Trophoblast cell (in vitro differentiated cells and primary cell): ENCODE results near the gene SQSTM1.

Experiments used
- DNase-seq, 2 donors: peaks; one replicate each; pipeline ENCODE4 v3.0.0-alpha.2; 2016
- H2AFZ ChIP-seq: 2 replicates; pipeline ENCODE4 v1.6.1; 2013; ENCODE audit warnings: low read length, moderate library complexity, mild to moderate bottlenecking; ENCODE audit not compliant: insufficient read depth, poor library complexity
- H2AK5ac ChIP-seq: 2 replicates; pipeline ENCODE4 v1.6.1; 2013; ENCODE audit warnings: mild to moderate bottlenecking, low read length
- H2BK120ac ChIP-seq: 2 replicates; pipeline ENCODE4 v1.6.1; 2013; ENCODE audit warnings: low read length, mild to moderate bottlenecking, moderate library complexity; ENCODE audit not compliant: insufficient read depth, poor library complexity
- H2BK12ac ChIP-seq: 2 replicates; pipeline ENCODE4 v1.6.1; 2013; ENCODE audit warnings: mild to moderate bottlenecking, low read length, moderate library complexity
- H2BK5ac ChIP-seq: 2 replicates; pipeline ENCODE4 v1.6.1; 2013; ENCODE audit warnings: low read length, low read depth, moderate library complexity, mild to moderate bottlenecking; ENCODE audit not compliant: poor library complexity
- H3K14ac ChIP-seq: 2 replicates; pipeline ENCODE4 v1.6.1; 2013; ENCODE audit warnings: mild to moderate bottlenecking, low read length
- H3K18ac ChIP-seq: 2 replicates; pipeline ENCODE4 v1.6.1; 2013; ENCODE audit warnings: mild to moderate bottlenecking, low read length
- H3K23ac ChIP-seq: 2 replicates; pipeline ENCODE4 v1.6.1; 2013; ENCODE audit warnings: low read length
- H3K27ac ChIP-seq: 2 replicates; pipeline ENCODE4 v1.5.1; 2013; ENCODE audit warnings: low read depth, mild to moderate bottlenecking, inconsistent platforms, low read length, moderate library complexity
- H3K27me3 ChIP-seq: 2 replicates; pipeline ENCODE4 v1.6.1; 2013; ENCODE audit warnings: inconsistent platforms, mild to moderate bottlenecking, low read length, moderate library complexity; ENCODE audit not compliant: insufficient read depth
- H3K36me3 ChIP-seq, 2 experiments: 1 replicate in 1 of 2; 2 replicates in 1 of 2; pipeline ENCODE4 v1.6.1; 2013; ENCODE audit warnings: low read length in 2 of 2, mild to moderate bottlenecking in 2 of 2, moderate library complexity in 1 of 2; ENCODE audit not compliant: insufficient read depth in 2 of 2, control insufficient read depth in 1 of 2
- H3K4ac ChIP-seq: 2 replicates; pipeline ENCODE4 v1.6.1; 2013; ENCODE audit warnings: low read depth, mild to moderate bottlenecking, low read length, moderate library complexity
- H3K4me1 ChIP-seq, 2 experiments: 1 replicate in 1 of 2; 2 replicates in 1 of 2; pipeline ENCODE4 v1.6.1; 2013; ENCODE audit warnings: low read length in 2 of 2, mild to moderate bottlenecking in 2 of 2, moderate library complexity in 1 of 2; ENCODE audit not compliant: insufficient read depth in 2 of 2, control insufficient read depth in 1 of 2
- H3K4me2 ChIP-seq: 2 replicates; pipeline ENCODE4 v1.6.1; 2013; ENCODE audit warnings: inconsistent platforms, mild to moderate bottlenecking, low read length, moderate library complexity
- H3K4me3 ChIP-seq: 2 replicates; pipeline ENCODE4 v1.5.1; 2013; ENCODE audit warnings: mild to moderate bottlenecking, low read depth, low read length, inconsistent platforms
- H3K79me1 ChIP-seq: one replicate; pipeline ENCODE4 v1.6.1; 2013; ENCODE audit warnings: low read length
- H3K79me2 ChIP-seq: 2 replicates; pipeline ENCODE4 v1.6.1; 2013; ENCODE audit warnings: low read length, mild to moderate bottlenecking; ENCODE audit not compliant: control insufficient read depth, insufficient read depth, poor library complexity
- H3K9ac ChIP-seq: 2 replicates; pipeline ENCODE4 v1.6.1; 2013; ENCODE audit warnings: mild to moderate bottlenecking, low read length
- H3K9me3 ChIP-seq: 2 replicates; pipeline ENCODE4 v1.6.1; 2013; ENCODE audit warnings: low read depth, mild to moderate bottlenecking, control low read depth, inconsistent platforms, low read length; ENCODE audit not compliant: insufficient read depth
- H4K12ac ChIP-seq: 2 replicates; pipeline ENCODE4 v1.6.1; 2013; ENCODE audit warnings: low read depth, mild to moderate bottlenecking, low read length, moderate library complexity
- H4K8ac ChIP-seq: 2 replicates; pipeline ENCODE4 v1.6.1; 2013; ENCODE audit warnings: low read depth, mild to moderate bottlenecking, low read length, moderate library complexity
- H4K91ac ChIP-seq: one replicate; pipeline ENCODE4 v1.6.1; 2013; ENCODE audit warnings: low read depth, mild to moderate bottlenecking, low read length, moderate library complexity
- WGBS: extraction: QIAGEN DNeasy Blood & Tissue Kit; methylation state at CpG from one replicate; pipeline ENCODE4 v1.1.7; 2013; ENCODE audit warnings: missing lambda C conversion rate; ENCODE audit not compliant: insufficient read length, insufficient coverage; ENCODE audit errors: extremely low coverage; 5-methylcytosine and 5-hydroxymethylcytosine counted together

SQSTM1 gene

GRCh38 chr5:179822444-179822990 lies 1.8 kb downstream of the SQSTM1 start:
- H3K79me1 ChIP-seq, result peaks cover 32% of the 10 kb centered on the region
- no peaks in the 10 kb centered on the region for H3K27me3 ChIP-seq
- H4K12ac ChIP-seq, result no peak overlapping the region
- no peak overlapping the region for H2BK5ac ChIP-seq
- peak overlapping the region; percentile 1 for H3K18ac ChIP-seq
- H4K8ac ChIP-seq, result no peak overlapping the region
- H2BK120ac ChIP-seq, result no peak overlapping the region
- peak overlapping the region; percentile 74 for H3K4me2 ChIP-seq
- peak overlapping the region; percentile 30 for H3K4ac ChIP-seq
- no CpG with 5 or more reads among the region's 8 CpGs for WGBS
- H3K4me3 ChIP-seq, result no peak overlapping the region
- H4K91ac ChIP-seq, result no peak overlapping the region
- H2BK12ac ChIP-seq, result no peak overlapping the region
- peaks cover 50 to 51% of the 10 kb centered on the region in 2 experiments for H3K36me3 ChIP-seq
- no peak overlapping the region for H2AFZ ChIP-seq
- H2AK5ac ChIP-seq, result no peak overlapping the region
- H3K4me1 ChIP-seq, result peaks cover 27 to 31% of the 10 kb centered on the region in 2 experiments
- no peak overlapping the region for H3K27ac ChIP-seq
- peak in 1 of 2 donors; percentile 3 for DNase-seq
- no peak overlapping the region for H3K9ac ChIP-seq
- peaks cover 27% of the 10 kb centered on the region for H3K79me2 ChIP-seq
- H3K23ac ChIP-seq, result no peak overlapping the region
- H3K14ac ChIP-seq, result no peak overlapping the region
- H3K9me3 ChIP-seq, result no peaks in the 10 kb centered on the region

DNA sequence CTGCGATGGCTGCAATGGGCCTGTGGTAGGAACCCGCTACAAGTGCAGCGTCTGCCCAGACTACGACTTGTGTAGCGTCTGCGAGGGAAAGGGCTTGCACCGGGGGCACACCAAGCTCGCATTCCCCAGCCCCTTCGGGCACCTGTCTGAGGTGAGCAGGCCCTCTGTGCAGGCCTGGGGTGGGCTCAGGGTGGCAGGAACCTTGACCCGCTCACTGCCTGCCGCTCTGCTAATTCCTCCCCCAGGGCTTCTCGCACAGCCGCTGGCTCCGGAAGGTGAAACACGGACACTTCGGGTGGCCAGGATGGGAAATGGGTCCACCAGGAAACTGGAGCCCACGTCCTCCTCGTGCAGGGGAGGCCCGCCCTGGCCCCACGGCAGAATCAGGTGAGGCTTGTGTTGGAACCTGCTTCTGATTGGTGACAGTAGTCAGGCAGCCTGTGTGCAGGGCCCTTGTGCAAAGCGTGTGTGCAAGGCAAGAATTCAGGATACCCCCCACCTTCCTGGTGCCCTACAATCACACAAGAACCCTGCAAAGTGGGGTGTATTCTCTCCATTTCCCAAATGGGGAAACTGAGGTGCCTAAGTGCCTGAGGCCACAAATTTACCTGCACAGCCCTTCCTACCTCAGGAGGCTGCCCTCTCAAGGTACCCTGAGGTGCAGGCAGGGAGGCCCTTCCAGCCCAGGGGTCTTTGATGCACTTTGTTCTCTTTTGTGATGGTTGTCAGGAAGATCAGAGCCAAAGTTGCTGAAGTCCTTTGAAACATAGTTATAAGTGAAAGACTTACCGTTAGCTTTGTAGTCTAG lies 3.4 kb downstream of the SQSTM1 start:
- WGBS, result no CpG with 5 or more reads among the region's 22 CpGs
- Histone ChIP-seq H3K27ac (no peak overlapping the region), H3K79me1 (peaks cover 22% of the 10 kb centered on the region), H3K79me2 (peaks cover 24% of the 10 kb centered on the region), H3K23ac (no peak overlapping the region), H4K91ac (no peak overlapping the region), H3K18ac (no peak overlapping the region), H2AK5ac (no peak overlapping the region), H3K9me3 (peaks cover 2% of the 10 kb centered on the region), H3K4me3 (no peak overlapping the region), H3K14ac (no peak overlapping the region), H2BK12ac (no peak overlapping the region), H2BK120ac (no peak overlapping the region), H2BK5ac (no peak overlapping the region), H3K4ac (no peak overlapping the region), H4K12ac (no peak overlapping the region), H3K4me1 (peaks cover 19 to 21% of the 10 kb centered on the region in 2 experiments), H3K27me3 (no peaks in the 10 kb centered on the region), H4K8ac (no peak overlapping the region), H3K9ac (no peak overlapping the region), H2AFZ (no peak overlapping the region), H3K36me3 (peaks cover 58 to 61% of the 10 kb centered on the region in 2 experiments), H3K4me2 (no peak overlapping the region)
- DNase-seq, result no peak

DNA sequence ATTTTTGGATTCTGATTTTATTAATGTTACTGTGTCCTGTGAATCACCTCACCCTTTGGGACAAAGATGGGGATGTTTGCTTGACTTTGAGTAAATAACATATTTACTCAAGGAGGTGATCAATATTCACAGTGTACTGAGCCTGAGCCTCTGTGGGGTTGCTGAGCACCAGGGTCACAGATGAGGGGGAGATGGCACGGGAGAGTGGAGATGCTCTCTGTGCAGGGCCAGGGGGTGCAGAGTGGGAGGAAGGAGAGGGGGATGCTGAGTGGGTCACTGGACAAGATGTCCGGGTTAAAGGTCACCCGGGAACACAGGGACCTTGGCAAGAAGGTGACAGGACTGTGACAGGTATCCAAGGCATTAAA lies 4.0 kb downstream of the SQSTM1 start:
- peaks cover 17% of the 10 kb centered on the region for H3K79me1 ChIP-seq
- no peaks in the 10 kb centered on the region for H3K27me3 ChIP-seq
- H3K79me2 ChIP-seq, result peaks cover 24% of the 10 kb centered on the region
- H2AFZ ChIP-seq, result no peak overlapping the region
- H3K14ac ChIP-seq, result no peak overlapping the region
- H2AK5ac ChIP-seq, result no peak overlapping the region
- peaks cover 2% of the 10 kb centered on the region for H3K9me3 ChIP-seq
- no peak overlapping the region for H3K9ac ChIP-seq
- no peak overlapping the region for H3K27ac ChIP-seq
- peaks cover 15 to 18% of the 10 kb centered on the region in 2 experiments for H3K4me1 ChIP-seq
- H3K36me3 ChIP-seq, result peaks cover 61 to 65% of the 10 kb centered on the region in 2 experiments
- H3K4ac ChIP-seq, result no peak overlapping the region
- no peak overlapping the region for H3K4me2 ChIP-seq
- no peak overlapping the region for H2BK120ac ChIP-seq
- no peak overlapping the region for H4K12ac ChIP-seq
- no peak overlapping the region for H4K91ac ChIP-seq
- H3K18ac ChIP-seq, result no peak overlapping the region
- no peak overlapping the region for H3K23ac ChIP-seq
- H2BK12ac ChIP-seq, result no peak overlapping the region
- H3K4me3 ChIP-seq, result no peak overlapping the region
- H4K8ac ChIP-seq, result no peak overlapping the region
- DNase-seq, result no peak
- no CpG with 5 or more reads among the region's 3 CpGs for WGBS
- H2BK5ac ChIP-seq, result no peak overlapping the region

DNA sequence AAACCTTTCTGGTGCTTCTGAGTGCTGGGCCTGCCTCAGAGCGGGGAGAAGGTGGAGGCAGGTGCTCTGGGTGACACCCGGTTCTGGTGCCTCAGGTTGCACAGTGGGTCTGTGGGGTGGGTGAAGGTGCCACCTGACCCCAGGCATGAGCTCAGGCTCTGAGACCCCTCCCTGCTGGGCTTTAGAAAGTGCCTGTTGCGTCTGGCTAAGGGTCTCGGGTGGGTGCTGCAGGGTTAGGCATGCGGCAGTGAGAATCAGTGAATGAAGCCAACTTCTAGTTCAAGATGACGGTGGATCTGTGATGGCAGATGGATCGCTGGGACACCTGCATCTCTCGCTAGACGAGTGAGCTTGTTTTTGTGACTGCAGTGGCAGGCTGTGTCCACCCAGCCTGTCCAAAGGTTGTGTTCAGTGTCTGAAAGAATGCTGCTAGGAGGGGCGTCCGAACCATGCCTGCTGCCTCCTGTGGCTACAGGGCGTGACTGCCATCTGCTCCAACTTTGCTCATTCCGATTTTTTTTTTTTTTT lies 5.0 kb downstream of the SQSTM1 start:
- Histone ChIP-seq H3K23ac (no peak overlapping the region), H3K9ac (no peak overlapping the region), H3K4me2 (no peak overlapping the region), H3K79me1 (peaks cover 8% of the 10 kb centered on the region), H3K4me3 (no peak overlapping the region), H3K18ac (no peak overlapping the region), H3K79me2 (peaks cover 17% of the 10 kb centered on the region), H3K4ac (no peak overlapping the region), H3K9me3 (peaks cover 3% of the 10 kb centered on the region), H3K14ac (no peak overlapping the region), H3K27me3 (no peaks in the 10 kb centered on the region), H4K91ac (no peak overlapping the region), H2AFZ (no peak overlapping the region), H4K8ac (no peak overlapping the region), H2BK12ac (no peak overlapping the region), H3K4me1 (peaks cover 7 to 10% of the 10 kb centered on the region in 2 experiments), H3K27ac (no peak overlapping the region), H2BK5ac (no peak overlapping the region), H3K36me3 (peaks cover 60 to 72% of the 10 kb centered on the region in 2 experiments), H4K12ac (no peak overlapping the region), H2AK5ac (no peak overlapping the region), H2BK120ac (no peak overlapping the region)
- WGBS, result no CpG with 5 or more reads among the region's 13 CpGs
- DNase-seq, result peak in 1 of 2 donors; percentile 37
